SK-N-MC (cell line): ENCODE measurements around the gene RHOBTB1.

Source experiments
- EZH2 ChIP-seq: fragments of 200-600 bp; sonication (generic); IDR thresholded peaks from one replicate; pipeline ENCODE4 v1.6.1; 2017; ENCODE audit warnings: antibody characterized with exemption
- FOXP2 ChIP-seq: optimal IDR thresholded peaks from 2 replicates; pipeline ENCODE3; 2011; ENCODE audit warnings: mild to moderate bottlenecking, moderate library complexity; ENCODE audit not compliant: insufficient read depth; ENCODE audit errors: extremely low read length, control extremely low read depth

- no peak for TF ChIP-seq FOXP2
- no peak for TF ChIP-seq EZH2
These were observed 73.2 kb downstream of the RHOBTB1 start for GRCh38 chr10:60870803-60871202.
